T-helper 17 cell (primary cell): ENCODE data around the gene PRKG1. TPM values are rescaled to one million over a fixed set of nuclear protein-coding genes. Genes with fewer than 3 reads are reported as not detected.
"Not testable (repeated sequence)": the region's sequence is repeated elsewhere in the genome, so short reads cannot be mapped to it uniquely, and the experiment has no call there.

ENCODE experiments used
- ATAC-seq: fragments of 150-1000 bp; cut with Tn5 transposase; 2 replicates; pipeline ENCODE4 v1.10.0; 2021; ENCODE audit warnings: mild to moderate bottlenecking, moderate library complexity
- DNase-seq, 3 donors: peaks; one replicate each; pipeline versions ENCODE4 v3.0.0 to v3.0.0-alpha.2; 2020 to 2021
- H3K9me3 ChIP-seq: one replicate; pipeline ENCODE4 v1.7.0; 2013; ENCODE audit warnings: low read length, mild to moderate bottlenecking; ENCODE audit not compliant: control insufficient read depth, poor library complexity, severe bottlenecking
- H3K27ac Mint-ChIP-seq: one replicate; pipeline ENCODE4 v1.8.0; 2022; ENCODE audit warnings: mild to moderate bottlenecking, moderate library complexity, mixed read lengths
- H3K27me3 Mint-ChIP-seq: one replicate; pipeline ENCODE4 v1.8.0; 2022; ENCODE audit warnings: mixed read lengths
- H3K36me3 Mint-ChIP-seq: one replicate; pipeline ENCODE4 v1.8.0; 2022; ENCODE audit warnings: low read depth, mixed read lengths
- H3K4me1 Mint-ChIP-seq: one replicate; pipeline ENCODE4 v1.8.0; 2022; ENCODE audit warnings: mild to moderate bottlenecking, mixed read lengths
- H3K4me3 Mint-ChIP-seq: one replicate; pipeline ENCODE4 v1.8.0; 2022; ENCODE audit warnings: mild to moderate bottlenecking, moderate library complexity, mixed read lengths
- total RNA-seq, 4 donors: library from RNA in 2 of 4; stranded (reverse) in 2 of 4; gene quantifications; one replicate each; pipeline ENCODE4 v1.2.3 and lab custom pipeline; 2022 to 2026

PRKG1 gene
- total RNA-seq, 2 donors from 2014 or later = 0.27 to 4.1 TPM

- ATAC-seq (no peak), DNase-seq (no peak)
- no peaks in the 10 kb centered on the region for H3K4me1 Mint-ChIP-seq
- H3K27ac Mint-ChIP-seq = no peak overlapping the region
- H3K9me3 ChIP-seq = no peaks in the 10 kb centered on the region
- no peaks in the 10 kb centered on the region for H3K27me3 Mint-ChIP-seq
- H3K4me3 Mint-ChIP-seq = no peak overlapping the region
- no peaks in the 10 kb centered on the region for H3K36me3 Mint-ChIP-seq
Measured at GRCh38 chr10:51270936-51271530, 196.7 kb downstream of the PRKG1 start.

GRCh38 chr10:51272099-51272498, 197.8 kb downstream of the PRKG1 start:
- not testable (repeated sequence) for H3K4me3 Mint-ChIP-seq, H3K36me3 Mint-ChIP-seq, DNase-seq, H3K9me3 ChIP-seq, H3K27me3 Mint-ChIP-seq, ATAC-seq, H3K27ac Mint-ChIP-seq, H3K4me1 Mint-ChIP-seq

GRCh38 chr10:51272555-51272954, 198.3 kb downstream of the PRKG1 start:
- no peaks in the 10 kb centered on the region for H3K9me3 ChIP-seq
- DNase-seq (no peak), ATAC-seq (no peak)
- Mint-ChIP-seq H3K27me3 (no peaks in the 10 kb centered on the region), H3K27ac (no peak overlapping the region), H3K4me1 (no peaks in the 10 kb centered on the region), H3K36me3 (no peaks in the 10 kb centered on the region), H3K4me3 (no peak overlapping the region)

GRCh38 chr10:51273574-51273973, 199.3 kb downstream of the PRKG1 start:
- no peak overlapping the region for H3K4me3 Mint-ChIP-seq
- H3K27me3 Mint-ChIP-seq = no peaks in the 10 kb centered on the region
- no peaks in the 10 kb centered on the region for H3K9me3 ChIP-seq
- no peak overlapping the region for H3K27ac Mint-ChIP-seq
- H3K4me1 Mint-ChIP-seq = no peaks in the 10 kb centered on the region
- ATAC-seq (no peak), DNase-seq (no peak)
- no peaks in the 10 kb centered on the region for H3K36me3 Mint-ChIP-seq

- not testable (repeated sequence) for H3K27me3 Mint-ChIP-seq, H3K36me3 Mint-ChIP-seq, H3K4me1 Mint-ChIP-seq, DNase-seq, ATAC-seq, H3K27ac Mint-ChIP-seq, H3K9me3 ChIP-seq, H3K4me3 Mint-ChIP-seq
Measured at GRCh38 chr10:51276097-51276496, 201.8 kb downstream of the PRKG1 start.

- H3K27me3 Mint-ChIP-seq, H3K9me3 ChIP-seq, H3K4me3 Mint-ChIP-seq, H3K36me3 Mint-ChIP-seq, H3K4me1 Mint-ChIP-seq, H3K27ac Mint-ChIP-seq, ATAC-seq, DNase-seq: not testable (repeated sequence)
Measured at GRCh38 chr10:51281387-51281786, 207.1 kb downstream of the PRKG1 start.

- H3K9me3 ChIP-seq = no peaks in the 10 kb centered on the region
- H3K4me1 Mint-ChIP-seq = no peaks in the 10 kb centered on the region
- H3K27me3 Mint-ChIP-seq = no peaks in the 10 kb centered on the region
- no peak overlapping the region for H3K27ac Mint-ChIP-seq
- DNase-seq = no peak
- no peak for ATAC-seq
- H3K4me3 Mint-ChIP-seq = no peak overlapping the region
- no peaks in the 10 kb centered on the region for H3K36me3 Mint-ChIP-seq
Measured at GRCh38 chr10:51285601-51286000, 211.3 kb downstream of the PRKG1 start.

GRCh38 chr10:51288511-51288910, 214.2 kb downstream of the PRKG1 start:
- Mint-ChIP-seq H3K27ac (no peak overlapping the region), H3K4me3 (no peak overlapping the region), H3K36me3 (no peaks in the 10 kb centered on the region), H3K4me1 (no peaks in the 10 kb centered on the region), H3K27me3 (no peaks in the 10 kb centered on the region)
- DNase-seq (no peak), ATAC-seq (no peak)
- no peaks in the 10 kb centered on the region for H3K9me3 ChIP-seq

- Mint-ChIP-seq H3K4me3 (no peak overlapping the region), H3K4me1 (no peaks in the 10 kb centered on the region), H3K36me3 (no peaks in the 10 kb centered on the region), H3K27ac (no peak overlapping the region), H3K27me3 (no peaks in the 10 kb centered on the region)
- no peaks in the 10 kb centered on the region for H3K9me3 ChIP-seq
- no peak for ATAC-seq
- no peak for DNase-seq
Measured at GRCh38 chr10:51289519-51289918, 215.2 kb downstream of the PRKG1 start.

- Mint-ChIP-seq H3K27ac (no peak overlapping the region), H3K36me3 (no peaks in the 10 kb centered on the region), H3K4me1 (no peaks in the 10 kb centered on the region), H3K4me3 (no peak overlapping the region), H3K27me3 (no peaks in the 10 kb centered on the region)
- DNase-seq (no peak), ATAC-seq (no peak)
- H3K9me3 ChIP-seq = no peaks in the 10 kb centered on the region
Measured at GRCh38 chr10:51291961-51292360, 217.7 kb downstream of the PRKG1 start.

- no peak for DNase-seq
- no peaks in the 10 kb centered on the region for H3K36me3 Mint-ChIP-seq
- no peaks in the 10 kb centered on the region for H3K4me1 Mint-ChIP-seq
- no peak overlapping the region for H3K4me3 Mint-ChIP-seq
- ATAC-seq = no peak
- H3K27me3 Mint-ChIP-seq = no peaks in the 10 kb centered on the region
- H3K9me3 ChIP-seq = no peaks in the 10 kb centered on the region
- no peak overlapping the region for H3K27ac Mint-ChIP-seq
Measured at GRCh38 chr10:51297438-51297837, 223.2 kb downstream of the PRKG1 start.

- no peak for ATAC-seq
- no peak overlapping the region for H3K4me3 Mint-ChIP-seq
- no peak overlapping the region for H3K27ac Mint-ChIP-seq
Measured at GRCh38 chr10:51300617-51301304, 226.5 kb downstream of the PRKG1 start.

GRCh38 chr10:51301644-51302043, 227.4 kb downstream of the PRKG1 start:
- no peaks in the 10 kb centered on the region for H3K9me3 ChIP-seq
- Mint-ChIP-seq H3K4me1 (no peaks in the 10 kb centered on the region), H3K27ac (no peak overlapping the region), H3K36me3 (no peaks in the 10 kb centered on the region), H3K27me3 (no peaks in the 10 kb centered on the region), H3K4me3 (no peak overlapping the region)
- ATAC-seq = no peak
- DNase-seq = no peak

More at GRCh38 chr10:51300617-51301304, 226.5 kb downstream of the PRKG1 start:
- Mint-ChIP-seq H3K27me3 (no peaks in the 10 kb centered on the region), H3K36me3 (no peaks in the 10 kb centered on the region), H3K4me1 (no peaks in the 10 kb centered on the region)
- no peak for DNase-seq
- no peaks in the 10 kb centered on the region for H3K9me3 ChIP-seq

- H3K27me3 Mint-ChIP-seq = no peaks in the 10 kb centered on the region
- H3K27ac Mint-ChIP-seq = no peak overlapping the region
- H3K9me3 ChIP-seq = no peaks in the 10 kb centered on the region
- ATAC-seq (no peak), DNase-seq (no peak)
- no peaks in the 10 kb centered on the region for H3K4me1 Mint-ChIP-seq
- H3K36me3 Mint-ChIP-seq = no peaks in the 10 kb centered on the region
- H3K4me3 Mint-ChIP-seq = no peak overlapping the region
Measured at GRCh38 chr10:51302316-51302715, 228.0 kb downstream of the PRKG1 start.
